ENCODE data around the gene TIMP4.

TIMP4 gene

GRCh38 chr3:12185172-12185710, 26.5 kb upstream of the TIMP4 start:
- no peak for DNase-seq

DNA sequence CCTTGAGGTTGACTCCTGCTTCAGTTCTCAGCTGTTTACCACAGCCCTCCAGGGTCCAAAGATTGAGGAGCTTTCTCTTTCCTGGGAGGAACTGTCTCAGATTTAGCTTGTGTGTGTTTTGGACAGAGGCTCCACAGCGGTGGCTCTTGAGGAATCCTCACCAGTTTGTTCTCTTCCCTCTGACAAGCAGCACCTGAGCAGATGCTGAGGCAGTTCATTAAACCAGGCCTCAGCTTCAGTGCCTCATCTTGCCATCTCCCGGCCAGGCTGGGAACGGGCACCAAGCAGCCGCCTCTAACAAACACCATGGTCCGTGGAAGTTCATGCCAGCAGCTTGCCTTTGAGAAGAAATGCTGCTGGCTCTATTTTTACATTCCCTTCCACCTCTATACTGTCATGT, 25.8 kb upstream of the TIMP4 start:
- no peak for DNase-seq

DNA sequence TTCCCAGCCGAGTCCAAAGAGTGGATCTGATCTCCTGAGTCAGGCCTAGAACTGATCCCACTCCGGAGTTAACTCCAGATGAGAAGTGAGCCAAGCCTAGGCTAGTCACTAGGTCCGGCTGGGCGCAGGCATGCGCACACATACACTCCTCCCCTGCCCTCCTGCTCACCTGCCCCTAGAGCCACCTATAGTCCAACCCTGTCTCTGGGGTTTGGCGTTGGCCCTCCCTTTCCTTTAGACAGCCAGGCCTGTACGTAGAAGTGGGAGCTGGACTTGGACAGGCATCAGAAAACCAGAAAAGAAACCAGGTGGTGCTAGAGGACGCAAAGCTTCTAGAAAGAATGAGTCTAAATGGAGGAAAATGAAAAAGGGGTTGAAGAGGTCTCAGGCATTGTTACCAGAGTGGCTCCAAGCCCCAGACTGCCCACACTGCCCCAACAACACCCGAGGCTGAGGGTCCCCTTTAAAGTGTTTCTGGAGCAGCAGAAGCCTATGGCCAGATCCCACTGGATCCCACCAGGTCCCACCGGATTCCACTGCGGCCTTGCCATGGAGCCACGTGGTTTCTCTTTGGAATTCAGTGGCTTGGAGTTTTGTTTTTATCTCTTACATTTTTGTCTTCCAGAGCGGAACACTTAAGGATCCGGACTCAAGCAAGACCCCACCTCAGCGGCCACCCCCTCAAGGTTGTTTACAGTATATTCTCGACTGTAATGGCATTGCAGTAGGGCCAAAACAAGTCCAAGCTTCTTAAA, 24.2 kb upstream of the TIMP4 start:
- DNase-seq: no peak

DNA sequence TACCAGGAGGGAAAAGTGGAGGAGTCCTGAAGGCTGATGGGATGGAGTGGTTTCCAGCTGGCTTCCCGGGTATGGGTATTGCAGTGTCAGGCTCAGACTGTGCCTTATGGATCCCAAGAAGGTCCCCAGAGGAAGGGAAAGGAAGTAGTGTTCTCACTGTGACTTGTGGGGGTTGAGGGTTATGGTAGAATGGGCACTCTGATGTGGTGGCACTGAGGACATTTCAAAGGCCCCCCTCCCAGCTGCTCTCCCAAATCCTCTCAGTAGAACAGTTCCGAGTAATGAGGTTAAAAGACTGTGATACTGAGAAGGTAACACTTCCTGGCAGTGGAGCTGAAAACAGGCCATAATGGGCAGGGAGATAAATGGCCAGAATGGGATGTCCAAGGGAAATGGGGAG, 23.1 kb upstream of the TIMP4 start:
- no peak for DNase-seq

- DNase-seq: no peak
Observed at GRCh38 chr3:12181301-12181700, 22.6 kb upstream of the TIMP4 start.

DNA sequence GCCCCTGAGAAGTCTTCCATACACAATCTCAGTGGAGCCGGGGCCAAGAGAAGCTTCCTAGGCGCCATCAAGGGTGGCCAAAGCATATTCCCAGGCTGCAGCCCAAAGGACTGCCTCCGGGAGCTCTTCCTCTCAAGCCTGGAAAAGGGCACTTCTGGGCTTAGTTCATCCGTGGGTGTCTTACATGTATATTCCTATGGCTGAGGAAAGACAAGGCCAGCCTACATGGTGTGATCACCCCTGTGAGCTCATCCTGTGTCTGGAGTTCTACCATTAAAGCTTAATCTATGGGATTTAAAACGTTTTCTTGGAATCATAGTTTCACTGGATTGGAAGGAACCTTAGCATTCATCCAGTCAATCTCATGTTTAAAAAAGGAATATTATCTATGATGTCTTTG, 21.9 kb upstream of the TIMP4 start:
- DNase-seq: no peak

GRCh38 chr3:12180218-12180617, 21.5 kb upstream of the TIMP4 start:
- no peak for DNase-seq

- no peak for DNase-seq
Observed at GRCh38 chr3:12179441-12179840, 20.7 kb upstream of the TIMP4 start.

DNA sequence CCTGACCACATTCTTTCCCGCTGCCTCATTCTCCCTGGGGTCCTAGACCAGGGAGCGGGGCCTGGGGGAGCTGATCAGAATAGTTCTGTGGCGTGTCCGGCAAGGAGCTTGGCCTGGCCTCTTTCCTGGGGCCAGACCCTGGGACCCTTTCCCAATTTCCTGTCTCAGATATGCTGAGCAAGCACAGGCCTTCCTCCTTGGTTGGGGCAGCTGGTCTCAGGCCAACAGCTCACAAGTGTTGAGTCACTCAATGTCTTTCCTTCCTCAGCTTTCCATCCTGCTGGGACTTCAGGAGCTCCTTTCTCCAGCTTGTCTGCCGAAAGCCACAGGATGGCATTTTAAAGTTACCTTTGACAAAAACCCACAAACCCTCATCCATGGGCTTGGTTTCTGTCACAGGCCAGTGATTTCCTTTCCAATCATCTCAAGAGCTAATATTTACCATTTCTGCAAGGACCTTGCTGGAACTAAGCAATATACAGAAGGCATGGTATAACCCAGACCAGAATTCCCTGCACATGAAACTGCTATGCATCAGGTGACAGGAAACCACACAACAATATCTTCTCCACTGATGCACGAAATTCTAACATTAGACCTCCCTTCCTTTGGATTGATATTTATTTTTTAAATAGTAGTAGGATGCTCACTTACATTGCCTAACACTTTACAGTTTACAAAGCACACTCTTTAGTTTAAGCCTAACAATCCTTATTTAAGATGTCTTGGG, 19.5 kb upstream of the TIMP4 start:
- no peak for DNase-seq

GRCh38 chr3:12177126-12177525, 18.4 kb upstream of the TIMP4 start:
- no peak for DNase-seq

GRCh38 chr3:12175844-12176453, 17.2 kb upstream of the TIMP4 start:
- no peak for DNase-seq

GRCh38 chr3:12175137-12175593, 16.5 kb upstream of the TIMP4 start:
- no peak for DNase-seq

DNA sequence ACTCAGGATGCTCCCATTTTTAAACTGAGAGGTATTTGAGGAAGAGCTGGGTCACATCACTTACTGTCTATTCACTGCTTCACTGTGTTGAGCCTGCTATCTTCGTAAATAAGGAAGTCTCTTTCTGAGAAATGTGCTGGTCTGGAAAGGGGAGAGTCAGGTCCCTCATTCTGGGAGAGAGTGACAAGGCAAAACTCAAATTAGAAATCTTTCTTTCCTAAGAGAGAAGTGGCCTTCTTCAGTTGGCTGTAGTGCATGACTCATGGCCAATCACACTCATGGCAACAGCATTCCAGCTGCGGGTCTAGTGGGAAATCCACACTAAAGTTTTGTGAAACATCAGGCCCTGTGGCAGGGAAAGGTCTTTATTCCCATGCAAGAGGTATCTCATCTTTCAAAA, 11.5 kb upstream of the TIMP4 start:
- no peak for DNase-seq

GRCh38 chr3:12165909-12166308, 7.2 kb upstream of the TIMP4 start:
- DNase-seq: no peak

DNA sequence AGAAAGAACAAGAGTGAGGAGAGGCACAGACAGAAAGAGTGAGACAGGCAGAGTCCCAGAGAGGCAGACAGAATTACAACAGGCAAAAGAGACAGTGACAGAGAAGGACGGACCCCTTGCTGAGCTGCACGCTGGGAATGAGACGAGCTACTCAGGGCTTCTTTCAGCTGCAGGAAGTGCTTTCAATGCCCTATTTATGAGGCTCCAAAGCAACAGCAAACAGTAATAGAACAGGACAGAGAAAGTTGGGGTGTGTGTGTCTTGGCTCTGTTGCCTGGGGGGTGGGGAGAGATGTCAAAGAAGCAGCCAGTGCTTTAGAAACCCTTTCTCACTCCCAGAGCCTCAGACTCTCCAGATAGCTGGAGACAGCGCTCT, 502 bp upstream of the TIMP4 start:
- DNase-seq: no peak

DNA sequence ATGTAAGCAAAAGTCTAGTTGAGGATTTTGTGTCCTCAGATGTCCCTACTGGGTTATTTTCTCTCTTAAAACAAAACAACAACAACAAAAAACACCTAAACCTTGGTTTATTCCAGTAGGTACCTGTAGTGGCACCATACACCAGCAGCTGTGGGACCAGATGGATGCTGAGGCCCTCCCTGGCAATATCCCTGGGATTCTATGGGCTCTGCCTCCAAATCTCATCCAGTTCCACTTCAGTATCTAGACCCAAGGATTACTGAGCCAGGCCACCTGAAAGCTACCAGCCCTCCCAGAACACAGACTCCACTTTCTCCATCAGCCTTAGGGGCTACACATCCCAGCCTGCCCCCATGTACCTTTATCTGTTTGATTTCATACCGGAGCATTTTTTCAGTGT, 1.7 kb downstream of the TIMP4 start:
- no peak for DNase-seq

GRCh38 chr3:12155828-12156227, 2.9 kb downstream of the TIMP4 start:
- no peak for DNase-seq

DNA sequence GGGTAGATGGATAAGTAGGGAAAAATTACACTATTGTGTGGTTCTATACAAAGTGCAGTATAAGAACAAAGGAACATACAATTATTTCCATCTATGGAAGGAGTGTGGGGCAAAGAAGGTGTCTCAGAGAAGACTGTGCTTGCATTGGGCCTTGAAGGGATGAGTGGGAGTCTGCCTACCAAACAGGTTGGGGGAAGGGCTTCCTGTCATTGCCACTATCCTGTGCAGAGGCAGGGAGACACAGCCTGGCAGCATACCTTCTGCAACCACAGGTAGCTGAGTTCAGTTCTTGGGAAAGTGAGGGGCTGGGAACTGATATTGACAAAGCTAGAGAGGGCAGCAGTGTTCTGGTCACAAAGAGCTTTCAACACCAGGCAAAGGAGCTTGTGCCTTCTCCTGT, 3.4 kb downstream of the TIMP4 start:
- no peak for DNase-seq

DNA sequence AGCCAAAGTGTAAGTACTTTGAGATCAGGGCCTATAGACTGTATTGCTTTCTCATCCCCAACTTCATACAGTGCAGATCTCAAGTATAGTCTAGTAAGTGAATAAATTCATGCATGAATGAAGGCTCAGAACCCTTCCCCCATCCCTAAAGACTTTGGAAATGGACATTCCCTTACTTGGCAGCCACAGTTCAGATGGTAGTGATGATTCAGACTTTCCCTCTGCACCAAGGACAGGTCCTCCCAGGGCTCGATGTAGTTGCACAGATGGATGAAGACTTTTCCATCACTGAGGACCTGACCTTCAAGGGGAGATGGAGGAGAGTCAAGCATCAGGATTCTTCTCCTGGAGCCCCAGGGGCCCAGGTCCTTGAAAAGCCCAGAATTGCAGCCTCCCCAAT, 4.6 kb downstream of the TIMP4 start:
- no peak for DNase-seq

GRCh38 chr3:12150112-12150511, 8.6 kb downstream of the TIMP4 start:
- no peak for DNase-seq

GRCh38 chr3:12149029-12149428, 9.7 kb downstream of the TIMP4 start:
- DNase-seq: no peak

DNA sequence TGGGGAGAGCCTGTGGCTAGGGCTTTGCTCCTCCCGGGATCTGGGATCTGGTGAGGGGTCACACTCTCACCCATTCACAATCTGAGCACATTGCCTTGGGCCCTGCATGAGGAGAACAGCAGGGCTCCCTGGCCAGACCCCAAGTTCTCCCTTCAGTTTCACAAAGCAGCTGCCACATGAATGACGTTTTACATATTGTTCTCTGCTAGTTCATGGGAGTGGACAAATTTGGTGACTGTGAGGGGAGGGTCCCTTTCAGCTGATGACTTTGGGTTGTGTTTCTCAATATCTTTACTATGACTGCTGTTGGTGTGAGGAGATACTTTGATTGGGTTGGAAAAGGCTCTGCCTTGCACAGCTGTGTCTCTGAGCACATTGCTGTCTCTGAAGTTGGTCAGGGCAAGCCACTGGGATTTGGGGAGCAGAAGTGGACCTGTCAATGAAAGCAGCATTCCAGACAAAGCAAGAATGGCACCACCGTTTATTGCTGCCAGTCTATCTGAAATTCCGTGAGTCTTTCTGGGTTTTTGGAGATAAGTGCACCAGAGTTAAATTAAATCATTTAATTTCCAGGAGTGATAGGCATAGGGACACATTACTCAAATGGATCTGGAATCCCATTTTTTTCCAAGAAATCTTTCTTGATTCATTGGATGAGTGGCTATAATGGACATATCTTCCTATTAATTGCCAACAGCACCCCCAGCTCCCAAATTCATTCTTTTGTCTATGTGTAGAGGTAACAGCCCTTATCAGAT, 10.3 kb downstream of the TIMP4 start:
- no peak for DNase-seq

All from NCI-H1694 (cell line).